Bronchial epithelial cell (primary cell): ENCODE data around the gene ZNF451. TPM values are rescaled to one million over a fixed set of nuclear protein-coding genes. Genes with fewer than 3 reads are reported as not detected.

Source experiments
- DNase-seq: peaks from one replicate; pipeline ENCODE4 v3.0.0-alpha.2; 2010; ENCODE audit warnings: low read depth
- FAIRE-seq: peaks from 2 replicates; lab custom pipeline; 2011; peaks lifted over from hg19 to GRCh38; lab: Jason Lieb, UNC
- H3K27me3 ChIP-seq: 2 replicates; pipeline ENCODE4 v1.5.1; 2011; ENCODE audit warnings: low read length; ENCODE audit not compliant: control insufficient read depth, insufficient read depth
- H3K36me3 ChIP-seq: 2 replicates; pipeline ENCODE4 v1.5.1; 2011; ENCODE audit warnings: low read length; ENCODE audit not compliant: control insufficient read depth, insufficient read depth
- H3K4me3 ChIP-seq: 2 replicates; pipeline ENCODE4 v1.5.1; 2011; ENCODE audit warnings: mild to moderate bottlenecking, low read depth, low read length, control low read depth
- CTCF ChIP-seq: IDR thresholded peaks from 2 replicates; pipeline ENCODE4 v1.5.1; 2011; ENCODE audit warnings: mild to moderate bottlenecking, moderate library complexity, low read length, control low read depth, inconsistent platforms; ENCODE audit not compliant: insufficient read depth, severe bottlenecking
- total RNA-seq: library from RNA; depleted of rRNA; stranded (reverse); fragments of >200 nt; gene quantifications from 2 replicates; pipeline ENCODE4 v1.2.1, GENCODE V29; 2014

Gene ZNF451
- total RNA-seq, 1 donor from 2014 or later = 51.6 TPM

GRCh38 chr6:57138026-57138425 lies 48.0 kb downstream of the ZNF451 start:
- DNase-seq = no peak
- H3K36me3 ChIP-seq = peaks cover 2% of the 10 kb centered on the region
- no peak for TF ChIP-seq CTCF

GRCh38 chr6:57141451-57142177 lies 51.6 kb downstream of the ZNF451 start:
- DNase-seq = no peak
- Histone ChIP-seq H3K36me3 (peaks cover 1% of the 10 kb centered on the region), H3K4me3 (no peak overlapping the region), H3K27me3 (no peaks in the 10 kb centered on the region)
- TF ChIP-seq CTCF = no peak
- FAIRE-seq = no peak

More at GRCh38 chr6:57138026-57138425, 48.0 kb downstream of the ZNF451 start:
- FAIRE-seq = no peak
- H3K4me3 ChIP-seq = no peak overlapping the region
- H3K27me3 ChIP-seq = no peaks in the 10 kb centered on the region

- no peak for TF ChIP-seq CTCF
- Histone ChIP-seq H3K36me3 (peaks cover 2% of the 10 kb centered on the region), H3K4me3 (no peak overlapping the region), H3K27me3 (no peaks in the 10 kb centered on the region)
- FAIRE-seq = no peak
- DNase-seq = no peak
These were observed 52.2 kb downstream of the ZNF451 start for GRCh38 chr6:57142178-57142525.

GRCh38 chr6:57143690-57144089 lies 53.7 kb downstream of the ZNF451 start:
- FAIRE-seq (no peak), DNase-seq (no peak)
- peaks cover 5% of the 10 kb centered on the region for H3K36me3 ChIP-seq
- H3K27me3 ChIP-seq = no peaks in the 10 kb centered on the region
- no peak overlapping the region for H3K4me3 ChIP-seq
- TF ChIP-seq CTCF = no peak

GRCh38 chr6:57147401-57147800 lies 57.4 kb downstream of the ZNF451 start:
- Histone ChIP-seq H3K4me3 (no peak overlapping the region), H3K27me3 (no peaks in the 10 kb centered on the region), H3K36me3 (peaks cover 3% of the 10 kb centered on the region)
- no peak for TF ChIP-seq CTCF
- FAIRE-seq (no peak), DNase-seq (no peak)
